Loucy (cell line): Measurements from ENCODE around the gene OBP2A.

ENCODE experiments used
- H2AFZ ChIP-seq: fragments of 200-600 bp; sonication (generic); 2 replicates; pipeline ENCODE4 v1.6.0; 2016; ENCODE audit warnings: antibody characterized with exemption, mild to moderate bottlenecking, low read length, moderate library complexity
- H3F3A ChIP-seq: fragments of 200-600 bp; 2 replicates; pipeline ENCODE4 v1.6.0; 2016; ENCODE audit warnings: antibody characterized with exemption, low read depth, mild to moderate bottlenecking
- H3K27me3 ChIP-seq: fragments of 200-600 bp; sonication (generic); 2 replicates; pipeline ENCODE4 v1.6.1; 2014; ENCODE audit warnings: low read length, mild to moderate bottlenecking; ENCODE audit not compliant: insufficient read depth, poor library complexity, severe bottlenecking
- H3K36me3 ChIP-seq: fragments of 200-600 bp; sonication (generic); 2 replicates; pipeline ENCODE4 v1.6.1; 2016; ENCODE audit warnings: low read length; ENCODE audit not compliant: insufficient read depth
- H3K4me1 ChIP-seq: fragments of 200-600 bp; sonication (generic); 2 replicates; pipeline ENCODE4 v1.5.1; 2014; ENCODE audit warnings: low read length, mild to moderate bottlenecking; ENCODE audit not compliant: insufficient read depth, poor library complexity, severe bottlenecking
- H3K4me2 ChIP-seq: fragments of 200-600 bp; sonication (generic); 2 replicates; pipeline ENCODE4 v1.6.0; 2014; ENCODE audit warnings: antibody characterized with exemption, low read length, low read depth, mild to moderate bottlenecking; ENCODE audit not compliant: poor library complexity, severe bottlenecking
- H3K4me3 ChIP-seq: fragments of 200-600 bp; sonication (generic); 2 replicates; pipeline ENCODE4 v1.5.1; 2014; ENCODE audit warnings: low read length, mild to moderate bottlenecking, mixed read lengths; ENCODE audit not compliant: poor library complexity, severe bottlenecking
- H3K79me2 ChIP-seq: fragments of 200-600 bp; sonication (generic); 2 replicates; pipeline ENCODE4 v1.6.1; 2014; ENCODE audit warnings: low read length; ENCODE audit not compliant: insufficient read depth
- H3K9ac ChIP-seq: fragments of 200-600 bp; sonication (generic); 2 replicates; pipeline ENCODE4 v1.6.0; 2014; ENCODE audit warnings: mild to moderate bottlenecking, low read depth, low read length, moderate library complexity; ENCODE audit not compliant: poor library complexity, severe bottlenecking
- H3K9me2 ChIP-seq: fragments of 200-600 bp; sonication (generic); replicated peaks from 2 replicates; pipeline ENCODE4 v1.6.1; 2016; ENCODE audit warnings: low read depth, low read length, mixed read lengths
- H3K9me3 ChIP-seq: fragments of 200-600 bp; sonication (generic); 2 replicates; pipeline ENCODE4 v1.6.1; 2014; ENCODE audit warnings: mild to moderate bottlenecking, antibody characterized with exemption, low read length, low read depth; ENCODE audit not compliant: insufficient read depth
- H4K20me1 ChIP-seq: fragments of 200-600 bp; sonication (generic); 2 replicates; pipeline ENCODE4 v1.6.0; 2014; ENCODE audit warnings: antibody characterized with exemption, low read length, mild to moderate bottlenecking; ENCODE audit not compliant: insufficient read depth, poor library complexity, severe bottlenecking
- CTCF ChIP-seq: fragments of 200-600 bp; sonication (generic); conservative IDR thresholded peaks from 2 replicates; pipeline ENCODE4 v1.5.1; 2014; ENCODE audit warnings: mild to moderate bottlenecking, antibody characterized with exemption, low read length
- EZH2phosphoT487 ChIP-seq: fragments of 200-600 bp; IDR thresholded peaks from 2 replicates; pipeline ENCODE4 v1.6.1; 2018; ENCODE audit warnings: antibody characterized with exemption, mild to moderate bottlenecking, moderate library complexity, borderline replicate concordance

Gene OBP2A

GRCh38 chr9:135596211-135596610, 50.3 kb downstream of the OBP2A start:
- Histone ChIP-seq H3K4me1 (no peaks in the 10 kb centered on the region), H3K79me2 (no peaks in the 10 kb centered on the region), H4K20me1 (no peaks in the 10 kb centered on the region), H3K36me3 (no peaks in the 10 kb centered on the region), H3K4me3 (no peak overlapping the region), H3K27me3 (no peaks in the 10 kb centered on the region), H3K9me2 (no peaks in the 10 kb centered on the region), H3K9ac (no peak overlapping the region), H3K4me2 (no peak overlapping the region), H2AFZ (no peak overlapping the region), H3K9me3 (no peaks in the 10 kb centered on the region; the same call in 1 of the 2 replicates), H3F3A (no peaks in the 10 kb centered on the region)
- TF ChIP-seq EZH2phosphoT487 (no peak), CTCF (no peak)
